ENCODE results near the gene PLEKHH1. TPM values are rescaled to one million over a fixed set of nuclear protein-coding genes. Genes with fewer than 3 reads are reported as not detected.

PLEKHH1 gene
- total and polyA plus RNA-seq, 2 of the 8 experiments (the other 6 are each of a cell fraction or from before 2014, with no cell fraction given): 28.3 to 33.3 TPM

- TF ChIP-seq, protein P1, sequence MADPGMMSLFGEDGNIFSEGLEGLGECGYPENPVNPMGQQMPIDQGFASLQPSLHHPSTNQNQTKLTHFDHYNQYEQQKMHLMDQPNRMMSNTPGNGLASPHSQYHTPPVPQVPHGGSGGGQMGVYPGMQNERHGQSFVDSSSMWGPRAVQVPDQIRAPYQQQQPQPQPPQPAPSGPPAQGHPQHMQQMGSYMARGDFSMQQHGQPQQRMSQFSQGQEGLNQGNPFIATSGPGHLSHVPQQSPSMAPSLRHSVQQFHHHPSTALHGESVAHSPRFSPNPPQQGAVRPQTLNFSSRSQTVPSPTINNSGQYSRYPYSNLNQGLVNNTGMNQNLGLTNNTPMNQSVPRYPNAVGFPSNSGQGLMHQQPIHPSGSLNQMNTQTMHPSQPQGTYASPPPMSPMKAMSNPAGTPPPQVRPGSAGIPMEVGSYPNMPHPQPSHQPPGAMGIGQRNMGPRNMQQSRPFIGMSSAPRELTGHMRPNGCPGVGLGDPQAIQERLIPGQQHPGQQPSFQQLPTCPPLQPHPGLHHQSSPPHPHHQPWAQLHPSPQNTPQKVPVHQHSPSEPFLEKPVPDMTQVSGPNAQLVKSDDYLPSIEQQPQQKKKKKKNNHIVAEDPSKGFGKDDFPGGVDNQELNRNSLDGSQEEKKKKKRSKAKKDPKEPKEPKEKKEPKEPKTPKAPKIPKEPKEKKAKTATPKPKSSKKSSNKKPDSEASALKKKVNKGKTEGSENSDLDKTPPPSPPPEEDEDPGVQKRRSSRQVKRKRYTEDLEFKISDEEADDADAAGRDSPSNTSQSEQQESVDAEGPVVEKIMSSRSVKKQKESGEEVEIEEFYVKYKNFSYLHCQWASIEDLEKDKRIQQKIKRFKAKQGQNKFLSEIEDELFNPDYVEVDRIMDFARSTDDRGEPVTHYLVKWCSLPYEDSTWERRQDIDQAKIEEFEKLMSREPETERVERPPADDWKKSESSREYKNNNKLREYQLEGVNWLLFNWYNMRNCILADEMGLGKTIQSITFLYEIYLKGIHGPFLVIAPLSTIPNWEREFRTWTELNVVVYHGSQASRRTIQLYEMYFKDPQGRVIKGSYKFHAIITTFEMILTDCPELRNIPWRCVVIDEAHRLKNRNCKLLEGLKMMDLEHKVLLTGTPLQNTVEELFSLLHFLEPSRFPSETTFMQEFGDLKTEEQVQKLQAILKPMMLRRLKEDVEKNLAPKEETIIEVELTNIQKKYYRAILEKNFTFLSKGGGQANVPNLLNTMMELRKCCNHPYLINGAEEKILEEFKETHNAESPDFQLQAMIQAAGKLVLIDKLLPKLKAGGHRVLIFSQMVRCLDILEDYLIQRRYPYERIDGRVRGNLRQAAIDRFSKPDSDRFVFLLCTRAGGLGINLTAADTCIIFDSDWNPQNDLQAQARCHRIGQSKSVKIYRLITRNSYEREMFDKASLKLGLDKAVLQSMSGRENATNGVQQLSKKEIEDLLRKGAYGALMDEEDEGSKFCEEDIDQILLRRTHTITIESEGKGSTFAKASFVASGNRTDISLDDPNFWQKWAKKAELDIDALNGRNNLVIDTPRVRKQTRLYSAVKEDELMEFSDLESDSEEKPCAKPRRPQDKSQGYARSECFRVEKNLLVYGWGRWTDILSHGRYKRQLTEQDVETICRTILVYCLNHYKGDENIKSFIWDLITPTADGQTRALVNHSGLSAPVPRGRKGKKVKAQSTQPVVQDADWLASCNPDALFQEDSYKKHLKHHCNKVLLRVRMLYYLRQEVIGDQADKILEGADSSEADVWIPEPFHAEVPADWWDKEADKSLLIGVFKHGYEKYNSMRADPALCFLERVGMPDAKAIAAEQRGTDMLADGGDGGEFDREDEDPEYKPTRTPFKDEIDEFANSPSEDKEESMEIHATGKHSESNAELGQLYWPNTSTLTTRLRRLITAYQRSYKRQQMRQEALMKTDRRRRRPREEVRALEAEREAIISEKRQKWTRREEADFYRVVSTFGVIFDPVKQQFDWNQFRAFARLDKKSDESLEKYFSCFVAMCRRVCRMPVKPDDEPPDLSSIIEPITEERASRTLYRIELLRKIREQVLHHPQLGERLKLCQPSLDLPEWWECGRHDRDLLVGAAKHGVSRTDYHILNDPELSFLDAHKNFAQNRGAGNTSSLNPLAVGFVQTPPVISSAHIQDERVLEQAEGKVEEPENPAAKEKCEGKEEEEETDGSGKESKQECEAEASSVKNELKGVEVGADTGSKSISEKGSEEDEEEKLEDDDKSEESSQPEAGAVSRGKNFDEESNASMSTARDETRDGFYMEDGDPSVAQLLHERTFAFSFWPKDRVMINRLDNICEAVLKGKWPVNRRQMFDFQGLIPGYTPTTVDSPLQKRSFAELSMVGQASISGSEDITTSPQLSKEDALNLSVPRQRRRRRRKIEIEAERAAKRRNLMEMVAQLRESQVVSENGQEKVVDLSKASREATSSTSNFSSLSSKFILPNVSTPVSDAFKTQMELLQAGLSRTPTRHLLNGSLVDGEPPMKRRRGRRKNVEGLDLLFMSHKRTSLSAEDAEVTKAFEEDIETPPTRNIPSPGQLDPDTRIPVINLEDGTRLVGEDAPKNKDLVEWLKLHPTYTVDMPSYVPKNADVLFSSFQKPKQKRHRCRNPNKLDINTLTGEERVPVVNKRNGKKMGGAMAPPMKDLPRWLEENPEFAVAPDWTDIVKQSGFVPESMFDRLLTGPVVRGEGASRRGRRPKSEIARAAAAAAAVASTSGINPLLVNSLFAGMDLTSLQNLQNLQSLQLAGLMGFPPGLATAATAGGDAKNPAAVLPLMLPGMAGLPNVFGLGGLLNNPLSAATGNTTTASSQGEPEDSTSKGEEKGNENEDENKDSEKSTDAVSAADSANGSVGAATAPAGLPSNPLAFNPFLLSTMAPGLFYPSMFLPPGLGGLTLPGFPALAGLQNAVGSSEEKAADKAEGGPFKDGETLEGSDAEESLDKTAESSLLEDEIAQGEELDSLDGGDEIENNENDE (IDR thresholded peaks at IDR 0.05; ENCODE audit: insufficient replicate concordance, low read length): no peak
- no peak for TF ChIP-seq ZNF274 (IDR thresholded peaks at IDR 0.05; ENCODE audit: borderline replicate concordance, extremely low read depth, low read length)
- TF ChIP-seq SUZ12 (IDR thresholded peaks at IDR 0.05; ENCODE audit: low read length): no peak
These were observed 22.5 kb downstream of the PLEKHH1 start (continued) for GRCh38 chr14:67555518-67556090.
